Adrenal gland (tissue), 12 donors: Measurements from ENCODE around the gene HNF1A. TPM values are rescaled to one million over a fixed set of nuclear protein-coding genes. Genes with fewer than 3 reads are reported as not detected.

Source experiments
- DNase-seq, 7 donors: peaks; one replicate each; pipeline ENCODE4 v3.0.0-alpha.2; 2019 to 2020
- H3K27ac ChIP-seq, 5 donors: fragments of 200-600 bp; sonication (generic) in 4 of 5; 1 replicate in 3 of 5; 2 replicates in 2 of 5; pipeline versions ENCODE4 v1.5.1 to v1.8.0; 2016 to 2020; ENCODE audit warnings: mild to moderate bottlenecking in 1 of 5
- H3K27me3 ChIP-seq: fragments of 200-600 bp; 2 replicates; pipeline ENCODE4 v1.8.0; 2021
- H3K36me3 ChIP-seq, 2 donors: fragments of 200-600 bp; replicated peaks in 1 of 2; 1 replicate in 1 of 2; 2 replicates in 1 of 2; pipeline versions ENCODE4 v1.5.1 to v1.8.0; 2018 to 2022
- H3K4me1 ChIP-seq, 2 donors: fragments of 200-600 bp; replicated peaks in 1 of 2; 1 replicate in 1 of 2; 2 replicates in 1 of 2; pipeline versions ENCODE4 v1.5.1 to v1.8.0; 2018 to 2021
- H3K4me3 ChIP-seq, 4 donors: fragments of 200-600 bp; sonication (generic) in 3 of 4; one replicate each; pipeline ENCODE4 v1.5.1; 2016 to 2018
- H3K9me3 ChIP-seq, 3 donors: fragments of 200-600 bp; sonication (generic) in 1 of 3; replicated peaks in 1 of 3; 1 replicate in 2 of 3; 2 replicates in 1 of 3; pipeline versions ENCODE4 v1.5.1 to v1.8.0; 2016 to 2021
- CTCF ChIP-seq, 6 experiments: fragments of 450-650 bp in 4 of 6; fragments of 200-600 bp in 2 of 6; sonication (generic) in 1 of 6; IDR thresholded peaks; 1 replicate in 5 of 6; 2 replicates in 1 of 6; pipeline versions ENCODE4 v1.5.1 to v1.8.0; 2016 to 2021; ENCODE audit warnings: antibody characterized with exemption in 6 of 6, mild to moderate bottlenecking in 2 of 6, moderate library complexity in 1 of 6
- POLR2A ChIP-seq, 2 donors: fragments of 450-650 bp; IDR thresholded peaks; one replicate each; pipeline ENCODE4 v1.6.1; 2017; ENCODE audit warnings: antibody characterized with exemption in 2 of 2, mild to moderate bottlenecking in 2 of 2, moderate library complexity in 1 of 2
- WGBS, 4 donors: extraction: QIAGEN DNeasy Blood & Tissue Kit in 2 of 4; methylation state at CpG; one replicate each; pipeline versions ENCODE4 v1.1.5 to v1.1.7; 2013 to 2017; 5-methylcytosine and 5-hydroxymethylcytosine counted together
- intact Hi-C, 2 donors: fragments of 100-400 bp; cut with DNase I; formaldehyde crosslinking; loops; one replicate each; pipeline versions ENCODE4 v1.14.1 to v1.15.0; 2022 to 2023
- polyA plus RNA-seq, 3 donors: library from polyadenylated mRNA; stranded (reverse); fragments of 200-250 nt in 2 of 3; fragments of 350-450 nt in 1 of 3; fragmentation: Illumina TruSeq in 1 of 3; extraction: RNeasy Lipid Tissue Mini Kit (QIAGEN cat#74804) in 1 of 3; gene quantifications; one replicate each; pipeline ENCODE4 v1.2.3, GENCODE V29; 2013 to 2014
- total RNA-seq, 9 donors: library from RNA; depleted of rRNA in 4 of 9; stranded (reverse); fragments of >200 nt in 4 of 9; fragments of 120-200 nt in 1 of 9; fragmentation: NEBNext Ultra II Directional in 1 of 9; extraction: Animal tissue kit (Norgen Biotek cat#: 25700) in 1 of 9; gene quantifications; one replicate each; pipeline versions ENCODE4 v1.1.0 to v1.2.4, GENCODE V29; 2013 to 2023
- donor health status: healthy with polysubstance abuse.
- donor health status: Bipolar disorder and iron deficiency.
- donor health status: DM: yes; HTN: yes; CAD: no.
- donor health status: DM: no; HTN: no; CAD: no.
- donor health status: DM: no; HTN: no; CAD: no.
- donor health status: DM: yes; HTN: yes; CAD: no.

Gene HNF1A
- total and polyA plus RNA-seq, 12 donors: 0.03 to 0.08 TPM; not detected in 10

- intact Hi-C loops: no loop called here
- no peak for DNase-seq
- H3K36me3 ChIP-seq: no peaks in the 10 kb centered on the region
- H3K9me3 ChIP-seq: no peaks in the 10 kb centered on the region
- WGBS, 4 donors: 69 to 81% (median 75%) methylated on average over 7 of the region's 7 CpGs
- TF ChIP-seq CTCF (IDR thresholded peaks at IDR 0.05) (no peak), POLR2A (IDR thresholded peaks at IDR 0.05) (no peak)
- H3K27ac ChIP-seq: no peak overlapping the region
- H3K4me3 ChIP-seq: no peak overlapping the region
- no peaks in the 10 kb centered on the region for H3K4me1 ChIP-seq
- H3K27me3 ChIP-seq: no peaks in the 10 kb centered on the region
These were observed 17.7 kb upstream of the HNF1A start for GRCh38 chr12:120960657-120961056.

GRCh38 chr12:120961604-120962531 is 16.5 kb upstream of the HNF1A start:
- no peak overlapping the region for H3K27ac ChIP-seq
- 73 to 80% (median 75%) methylated on average over 17 of the region's 17 CpGs for WGBS, 4 donors
- H3K27me3 ChIP-seq: no peaks in the 10 kb centered on the region
- no peaks in the 10 kb centered on the region for H3K4me1 ChIP-seq
- TF ChIP-seq CTCF (IDR thresholded peaks at IDR 0.05) (no peak), POLR2A (IDR thresholded peaks at IDR 0.05) (no peak)
- intact Hi-C loops: no loop called here
- DNase-seq: peak; percentile 31 to 54 (median 49)
- no peaks in the 10 kb centered on the region for H3K9me3 ChIP-seq
- H3K4me3 ChIP-seq: no peak overlapping the region
- H3K36me3 ChIP-seq: no peaks in the 10 kb centered on the region

GRCh38 chr12:120962532-120963020 is 15.8 kb upstream of the HNF1A start:
- Histone ChIP-seq H3K36me3 (no peaks in the 10 kb centered on the region), H3K9me3 (no peaks in the 10 kb centered on the region), H3K4me3 (no peak overlapping the region), H3K27ac (no peak overlapping the region), H3K4me1 (no peaks in the 10 kb centered on the region), H3K27me3 (no peaks in the 10 kb centered on the region)
- no peak for DNase-seq
- TF ChIP-seq POLR2A (IDR thresholded peaks at IDR 0.05) (no peak), CTCF (IDR thresholded peaks at IDR 0.05) (no peak)
- intact Hi-C loops: no loop called here
- WGBS, 4 donors: 77 to 94% (median 87%) methylated on average over 2 of the region's 2 CpGs

- no peak for DNase-seq
- Histone ChIP-seq H3K27ac (no peak overlapping the region), H3K4me3 (no peak overlapping the region), H3K36me3 (no peaks in the 10 kb centered on the region), H3K9me3 (no peaks in the 10 kb centered on the region), H3K27me3 (no peaks in the 10 kb centered on the region), H3K4me1 (no peaks in the 10 kb centered on the region)
- intact Hi-C loops: no loop called here
- TF ChIP-seq POLR2A (IDR thresholded peaks at IDR 0.05) (no peak), CTCF (IDR thresholded peaks at IDR 0.05) (no peak)
- WGBS, 4 donors: 76 to 84% (median 80%) methylated on average over 8 of the region's 8 CpGs
These were observed 14.0 kb upstream of the HNF1A start for GRCh38 chr12:120964298-120964697.
